Stimulated activated CD8-positive, alpha-beta memory T cell treated with anti-CD3 and anti-CD28 coated beads, Interleukin-12 subunit alpha, Interleukin-12 subunit beta, amount 100 ng/mL, for 4 hours (primary cell): ENCODE results near the gene NRIP1.
"Not testable (repeated sequence)": the region's sequence is repeated elsewhere in the genome, so short reads cannot be mapped to it uniquely, and the experiment has no call there.

Source experiments
- DNase-seq: peaks from one replicate; pipeline ENCODE4 v3.0.0-alpha.2; 2020; ENCODE audit warnings: low read depth

The NRIP1 gene

GRCh38 chr21:14975136-14975919 lies 89.5 kb downstream of the NRIP1 start:
- no peak for DNase-seq

DNA sequence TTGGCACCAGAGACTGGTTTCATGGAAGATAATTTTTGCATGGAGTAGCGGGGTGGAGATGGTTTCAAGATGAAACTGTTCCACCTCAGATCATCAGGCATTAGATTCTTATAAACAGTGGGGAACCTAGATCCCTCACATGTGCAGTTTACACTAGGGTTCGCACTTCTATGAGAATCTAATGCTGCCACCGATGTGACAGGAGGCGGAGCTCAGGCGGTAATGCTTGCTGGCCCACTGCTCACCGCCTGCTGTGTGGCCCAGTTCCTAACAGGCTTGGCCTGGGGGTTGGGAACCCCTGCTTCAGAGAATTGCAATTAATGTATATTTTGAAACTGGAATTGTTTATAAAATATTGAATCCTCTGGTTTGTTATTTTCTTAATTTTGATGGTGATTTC lies 92.1 kb downstream of the NRIP1 start:
- DNase-seq, result no peak

GRCh38 chr21:14968821-14969220 lies 96.0 kb downstream of the NRIP1 start:
- no peak for DNase-seq

GRCh38 chr21:14968029-14968428 lies 96.8 kb downstream of the NRIP1 start:
- no peak for DNase-seq

DNA sequence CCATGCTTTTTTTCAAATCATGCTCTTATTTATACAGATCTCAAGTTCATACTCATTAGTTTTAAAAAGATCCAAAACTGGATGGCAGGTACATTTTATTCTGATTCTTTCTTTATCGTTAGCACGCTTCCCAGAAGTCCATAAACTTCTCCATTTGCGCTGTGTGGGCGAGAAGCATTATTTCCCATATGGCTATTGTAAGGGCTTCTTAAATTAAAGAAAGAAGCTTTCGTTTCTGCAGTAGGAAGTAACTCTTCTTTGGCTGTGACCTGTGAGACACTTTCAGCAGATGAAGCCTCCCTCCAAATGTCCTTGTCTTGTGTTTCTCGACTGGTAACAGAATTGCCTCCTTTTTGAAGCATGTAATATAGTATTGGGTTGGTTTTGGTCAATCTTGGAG lies 100.2 kb downstream of the NRIP1 start:
- DNase-seq, result no peak

- no peak for DNase-seq
Measured at GRCh38 chr21:14962217-14962616, 102.6 kb downstream of the NRIP1 start.

DNA sequence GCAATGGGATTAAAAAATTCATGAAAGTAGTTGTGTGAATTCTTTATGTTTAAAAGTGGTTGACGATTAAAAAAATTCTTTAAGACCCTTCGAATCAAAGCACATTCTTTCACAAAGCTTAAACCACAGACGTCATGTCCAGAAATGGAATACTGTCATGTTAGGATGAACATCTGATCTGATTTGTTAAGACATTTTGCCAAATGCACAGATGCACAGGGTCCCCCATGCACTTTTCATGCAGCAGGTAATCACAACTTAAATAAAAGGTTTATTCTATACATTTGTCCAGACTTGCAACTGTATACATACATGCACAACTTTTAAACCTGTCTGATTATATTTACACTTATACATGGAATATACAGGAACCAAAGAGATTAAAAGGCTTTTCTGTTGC lies 103.3 kb downstream of the NRIP1 start:
- DNase-seq, result no peak

DNA sequence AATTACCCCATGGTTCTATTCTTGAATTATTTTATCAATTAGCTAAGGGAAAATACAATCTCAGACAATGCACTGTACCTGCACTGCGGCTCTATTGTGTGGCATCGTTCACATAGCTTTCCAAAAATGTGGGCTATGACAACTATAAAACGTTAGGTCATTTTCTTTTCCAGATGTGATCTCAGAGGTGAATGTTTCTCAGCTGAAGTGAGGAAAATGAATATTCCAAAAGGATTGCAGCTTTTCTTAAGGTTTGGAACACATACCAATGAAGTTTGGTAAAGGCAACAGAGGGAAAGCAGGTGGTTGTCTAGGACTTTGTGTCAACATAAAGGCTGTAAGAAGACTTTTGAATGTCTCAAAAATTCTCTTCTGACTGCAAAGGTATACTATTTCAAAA lies 105.5 kb downstream of the NRIP1 start:
- no peak for DNase-seq

DNA sequence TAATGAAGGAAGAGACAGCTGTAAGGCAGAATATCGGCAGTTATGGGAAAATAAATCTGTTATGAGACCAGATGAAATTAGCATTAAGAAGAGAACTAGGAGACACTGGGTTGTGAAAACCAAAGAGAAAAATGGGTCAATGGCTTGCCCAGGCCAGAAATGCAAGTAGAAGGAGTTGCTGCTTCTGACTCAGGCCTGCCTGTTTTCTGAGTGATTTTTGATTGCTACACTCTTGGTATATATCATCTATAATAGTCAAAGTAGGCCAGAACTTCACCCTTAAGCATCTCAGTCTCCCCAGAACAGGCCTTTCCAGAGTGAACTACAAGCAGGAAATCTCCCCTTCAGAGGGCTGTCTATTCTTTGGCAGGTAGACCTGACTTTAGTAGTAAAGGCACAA lies 107.0 kb downstream of the NRIP1 start:
- DNase-seq, result no peak

DNA sequence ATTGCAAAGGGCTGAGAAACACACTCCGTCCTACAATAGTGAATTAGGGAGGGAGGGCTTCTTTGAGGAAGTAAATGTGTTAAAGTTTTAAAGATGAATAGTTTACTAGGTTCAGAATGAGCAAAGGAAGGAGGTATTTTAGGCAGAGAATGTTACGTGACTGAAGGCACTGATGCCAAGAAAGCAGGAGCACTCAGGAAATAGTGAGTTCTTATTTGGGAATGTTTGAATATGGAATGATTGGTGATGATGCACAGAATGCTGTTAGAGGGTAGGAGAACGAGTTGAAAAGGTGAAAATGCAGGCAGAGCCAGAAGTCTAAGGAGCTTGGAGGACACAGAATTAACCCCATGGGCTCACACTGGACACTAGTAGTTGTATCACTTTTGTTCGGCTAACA lies 108.0 kb downstream of the NRIP1 start:
- DNase-seq, result no peak

- DNase-seq, result no peak
Measured at GRCh38 chr21:14955936-14956520, 108.8 kb downstream of the NRIP1 start.

- DNase-seq, result no peak
Measured at GRCh38 chr21:14952916-14953315, 111.9 kb downstream of the NRIP1 start.

DNA sequence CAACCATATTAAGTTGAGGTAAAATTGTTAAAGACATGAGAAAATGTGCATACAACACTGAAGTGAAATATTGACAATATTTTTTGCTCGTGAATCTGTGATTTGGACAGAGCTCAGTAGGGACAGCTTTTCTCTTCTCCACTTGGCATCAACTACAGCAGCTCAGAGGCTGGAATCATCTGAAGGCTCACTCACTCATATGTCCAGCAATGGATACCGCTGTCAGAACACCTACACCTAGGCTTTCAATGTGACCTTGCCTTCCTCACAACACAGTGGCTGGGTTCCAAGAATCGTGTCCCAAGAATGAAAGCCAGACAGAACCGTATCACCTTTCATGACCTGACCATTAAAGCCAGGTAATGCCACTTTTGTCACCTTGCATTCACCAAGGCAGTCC lies 115.2 kb downstream of the NRIP1 start:
- DNase-seq, result no peak

DNA sequence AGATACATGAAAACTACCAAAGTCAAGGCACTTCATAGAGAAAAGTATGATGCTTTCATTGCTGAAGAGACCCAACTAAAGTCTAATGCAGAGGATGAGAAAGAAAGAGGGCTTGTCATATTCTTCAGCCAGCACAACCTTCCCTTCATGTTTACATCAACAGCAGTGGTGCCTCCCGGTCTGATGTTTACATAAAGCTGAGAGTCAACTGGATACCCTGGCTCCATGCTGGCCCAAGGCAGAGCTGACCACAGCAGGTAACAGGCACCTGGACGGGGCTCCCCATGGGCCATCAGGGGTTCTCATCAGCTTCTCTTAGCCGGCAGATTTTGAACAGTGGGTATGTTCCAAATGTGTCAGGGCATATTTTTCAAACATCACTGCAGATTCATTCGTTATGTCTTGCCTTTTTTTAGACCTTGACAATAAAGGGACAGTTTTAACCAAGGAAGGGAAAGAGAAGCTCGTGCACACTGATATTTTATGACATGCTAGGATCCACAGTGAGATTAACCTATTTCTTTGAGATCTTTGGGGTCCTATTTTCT lies 117.1 kb downstream of the NRIP1 start:
- no peak for DNase-seq

DNA sequence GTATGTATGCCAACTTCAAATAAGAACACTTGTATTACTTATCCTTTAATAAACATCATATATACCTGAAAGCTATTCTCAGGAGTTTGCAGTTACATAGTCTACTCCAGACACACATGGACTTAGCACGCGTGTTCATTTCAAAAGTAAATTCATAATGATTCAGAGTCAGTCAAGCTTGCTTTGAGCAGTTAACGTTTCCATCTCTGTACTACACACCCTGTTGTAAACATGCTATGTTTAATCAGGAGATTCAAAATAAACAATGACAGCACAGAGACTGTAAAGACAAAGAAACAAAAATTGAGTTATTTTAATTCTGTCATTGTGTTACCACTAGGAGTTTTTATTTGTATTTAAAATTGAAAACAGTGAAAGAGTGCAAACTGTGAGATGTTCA lies 119.6 kb downstream of the NRIP1 start:
- DNase-seq, result no peak

DNA sequence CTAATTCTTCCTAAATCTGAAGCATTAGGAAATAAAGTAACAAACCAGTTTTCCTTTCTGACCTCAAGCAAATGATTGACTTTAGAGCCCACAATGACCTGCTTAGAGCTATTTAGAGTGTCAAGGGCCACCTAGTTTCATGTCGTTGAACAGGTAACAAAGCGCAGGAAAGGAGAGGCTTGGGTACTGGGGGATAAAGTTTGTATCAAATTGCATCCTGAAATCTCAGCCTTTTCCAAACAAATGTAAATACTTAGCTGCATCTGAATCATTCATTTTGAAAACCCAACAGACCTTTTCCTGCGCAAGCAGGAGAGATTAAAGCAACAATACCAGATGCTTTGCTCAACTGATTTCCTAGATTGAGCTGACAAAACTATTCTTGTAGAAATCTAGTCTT lies 121.2 kb downstream of the NRIP1 start:
- DNase-seq, result no peak

DNA sequence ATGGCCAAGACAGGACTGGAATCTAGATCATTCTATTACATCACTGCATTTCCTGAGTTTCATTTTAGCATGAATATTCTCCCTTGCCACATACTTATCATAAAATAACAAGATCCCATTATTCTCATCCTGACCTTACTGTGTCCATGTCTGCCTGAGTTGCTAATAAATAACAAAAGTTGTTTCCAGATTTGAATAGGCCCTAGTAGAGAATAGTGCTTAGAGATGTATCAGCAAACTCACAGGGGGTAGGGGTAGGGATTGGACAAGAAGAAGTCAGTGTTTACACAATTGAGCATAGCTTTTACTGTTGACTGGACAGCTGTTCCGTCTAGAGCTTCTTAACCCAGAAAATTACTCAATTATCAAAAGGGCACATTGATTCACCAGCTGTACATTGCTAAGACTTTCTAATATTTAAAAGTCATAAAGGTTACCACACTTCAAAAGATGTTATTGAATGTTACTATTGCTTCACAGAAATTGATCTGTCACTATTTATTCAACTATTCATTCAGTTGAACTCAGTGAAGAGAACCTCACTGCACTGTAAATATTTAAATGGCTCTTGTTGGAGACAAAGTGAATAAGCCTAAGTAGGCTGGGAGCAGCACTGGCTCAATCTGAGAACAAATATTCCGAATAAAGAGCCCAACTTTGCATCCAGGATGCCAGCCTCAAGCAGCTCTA lies 121.9 kb downstream of the NRIP1 start:
- no peak for DNase-seq

DNA sequence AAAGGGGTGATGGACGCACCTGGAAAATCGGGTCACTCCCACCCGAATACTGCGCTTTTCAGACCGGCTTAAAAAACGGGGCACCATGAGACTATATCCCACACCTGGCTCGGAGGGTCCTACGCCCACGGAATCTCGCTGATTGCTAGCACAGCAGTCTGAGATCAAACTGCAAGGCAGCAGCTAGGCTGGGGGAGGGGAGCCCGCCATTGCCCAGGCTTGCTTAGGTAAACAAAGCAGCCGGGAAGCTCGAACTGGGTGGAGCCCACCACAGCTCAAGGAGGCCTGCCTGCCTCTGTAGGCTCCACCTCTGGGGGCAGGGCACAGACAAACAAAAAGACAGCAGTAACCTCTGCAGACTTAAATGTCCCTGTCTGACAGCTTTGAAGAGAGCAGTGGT lies 137.5 kb downstream of the NRIP1 start:
- not testable (repeated sequence) for DNase-seq

DNA sequence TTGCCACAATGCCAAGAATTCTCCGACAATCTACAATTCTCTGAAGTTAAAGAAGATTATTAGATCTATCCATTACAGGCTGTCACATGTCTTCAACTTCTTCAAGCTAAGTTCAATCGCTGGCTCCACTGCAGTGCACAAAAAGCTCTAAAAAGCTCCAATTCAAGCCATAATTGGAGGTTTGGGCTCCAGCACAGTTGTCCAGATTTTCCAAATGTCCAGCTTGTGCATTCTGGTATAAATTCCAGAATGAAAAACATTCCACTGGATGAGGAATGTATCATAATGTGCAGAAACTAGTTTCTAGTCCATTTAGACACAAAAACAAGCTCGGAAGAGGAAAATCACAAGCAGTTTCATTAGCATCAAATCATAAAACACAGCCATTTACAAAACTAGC lies 138.6 kb downstream of the NRIP1 start:
- no peak for DNase-seq

- DNase-seq, result no peak
Measured at GRCh38 chr21:14923468-14923867, 141.3 kb downstream of the NRIP1 start.

DNA sequence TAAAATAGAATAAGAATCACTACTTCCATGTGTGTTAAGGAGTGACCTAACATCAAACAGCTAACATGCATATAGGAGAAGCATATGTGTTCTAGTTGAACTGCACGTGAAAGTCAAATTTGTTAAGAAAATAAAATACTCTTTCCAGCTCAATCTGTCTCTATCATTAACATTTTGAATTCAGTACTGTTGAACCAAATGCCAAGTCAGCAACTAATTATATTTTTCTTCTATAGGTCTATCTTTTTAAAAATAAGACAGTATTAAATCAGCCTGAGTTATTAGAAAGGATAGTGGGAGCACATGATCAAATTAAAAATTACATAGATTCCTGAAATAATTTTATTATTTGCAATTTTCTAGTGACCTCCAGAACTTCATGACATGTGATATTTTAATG lies 141.8 kb downstream of the NRIP1 start:
- DNase-seq, result no peak

GRCh38 chr21:14918527-14918926 lies 146.3 kb downstream of the NRIP1 start:
- no peak for DNase-seq

DNA sequence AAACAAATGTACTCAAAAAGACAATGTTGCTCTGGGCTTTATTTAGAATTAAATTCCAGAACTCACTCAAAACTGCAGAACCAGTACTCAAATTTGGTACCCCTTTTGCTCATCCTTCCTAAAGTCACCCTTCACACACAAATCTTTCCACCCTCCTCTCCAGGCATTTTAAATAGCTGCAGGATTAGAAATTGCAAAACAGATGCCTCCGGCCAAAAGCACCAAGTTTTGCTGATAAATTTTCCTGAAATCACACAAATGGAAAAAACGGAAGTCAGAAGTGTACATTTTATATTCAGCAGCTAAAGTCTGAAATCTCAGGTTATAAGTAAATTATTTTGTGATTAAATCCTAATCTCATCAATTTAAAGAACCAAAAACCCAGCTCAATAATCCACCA lies 147.0 kb downstream of the NRIP1 start:
- no peak for DNase-seq
